Measurements from ENCODE around the gene GDF7. TPM values are rescaled to one million over a fixed set of nuclear protein-coding genes. Genes with fewer than 3 reads are reported as not detected.

The GDF7 gene
- total RNA-seq, 6 donors from 2014 or later = under 0.01 to 1.8 (median 0.44) TPM

DNA sequence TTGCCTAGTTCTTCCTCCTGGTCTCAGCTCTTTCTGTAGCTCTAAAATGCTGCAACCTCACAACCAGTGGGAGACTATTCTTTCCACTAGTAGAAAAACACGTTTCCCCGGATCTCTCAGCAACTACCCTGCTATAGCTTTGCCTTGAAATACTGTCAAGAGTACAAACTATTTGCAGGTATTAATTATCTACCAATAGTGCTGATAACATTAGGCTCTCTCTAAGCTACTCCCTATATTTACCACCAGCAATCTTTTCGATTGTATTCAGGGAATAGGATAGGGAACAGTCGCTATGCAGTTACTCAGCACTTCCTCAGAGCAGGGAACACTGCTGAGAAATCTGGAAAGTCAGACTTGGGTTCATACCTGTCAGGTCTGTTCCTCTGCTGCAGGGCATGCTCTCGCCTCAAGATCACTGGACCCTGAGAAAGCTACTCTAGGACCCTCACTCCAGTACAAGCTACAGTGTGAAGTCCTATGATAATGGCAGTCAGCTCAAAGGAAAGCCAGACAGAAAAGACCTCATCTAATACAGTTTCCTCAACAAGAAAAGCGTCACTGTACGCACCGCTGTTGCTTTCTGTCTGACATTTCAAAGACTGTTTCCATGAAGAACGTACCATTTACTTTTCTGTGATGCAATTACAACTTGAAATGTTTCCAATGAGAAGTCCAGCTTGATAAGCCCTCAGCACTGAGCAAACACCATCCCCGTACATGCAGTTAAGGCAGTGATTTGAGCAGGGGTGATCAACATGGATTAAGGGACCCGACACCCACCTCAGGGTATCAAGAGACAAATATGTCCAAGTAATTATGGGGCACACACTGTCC lies 22.7 kb downstream of the GDF7 start:
- H3K9me3 ChIP-seq = no peaks in the 10 kb centered on the region
- no peaks in the 10 kb centered on the region for H3K27me3 ChIP-seq
- DNase-seq (no peak), ATAC-seq (ENCODE audit: low FRiP score in 2 of 2) (no peak)
- H3K4me3 ChIP-seq = no peak overlapping the region
- 73 to 80% methylated on average over 11 of the region's 11 CpGs for WGBS, 2 donors
- peaks cover 0 to 24% (median 5%) of the 10 kb centered on the region in 4 donors for H3K36me3 ChIP-seq
- no peaks in the 10 kb centered on the region for H3K4me1 ChIP-seq
- no peak for TF ChIP-seq POLR2A (IDR thresholded peaks at IDR 0.05)
- no peak for TF ChIP-seq CTCF (IDR thresholded peaks at IDR 0.05)
- no peak for TF ChIP-seq EP300 (IDR thresholded peaks at IDR 0.05)
- no peak for TF ChIP-seq POLR2AphosphoS5 (IDR thresholded peaks at IDR 0.05)
- no peak overlapping the region for H3K27ac ChIP-seq

DNA sequence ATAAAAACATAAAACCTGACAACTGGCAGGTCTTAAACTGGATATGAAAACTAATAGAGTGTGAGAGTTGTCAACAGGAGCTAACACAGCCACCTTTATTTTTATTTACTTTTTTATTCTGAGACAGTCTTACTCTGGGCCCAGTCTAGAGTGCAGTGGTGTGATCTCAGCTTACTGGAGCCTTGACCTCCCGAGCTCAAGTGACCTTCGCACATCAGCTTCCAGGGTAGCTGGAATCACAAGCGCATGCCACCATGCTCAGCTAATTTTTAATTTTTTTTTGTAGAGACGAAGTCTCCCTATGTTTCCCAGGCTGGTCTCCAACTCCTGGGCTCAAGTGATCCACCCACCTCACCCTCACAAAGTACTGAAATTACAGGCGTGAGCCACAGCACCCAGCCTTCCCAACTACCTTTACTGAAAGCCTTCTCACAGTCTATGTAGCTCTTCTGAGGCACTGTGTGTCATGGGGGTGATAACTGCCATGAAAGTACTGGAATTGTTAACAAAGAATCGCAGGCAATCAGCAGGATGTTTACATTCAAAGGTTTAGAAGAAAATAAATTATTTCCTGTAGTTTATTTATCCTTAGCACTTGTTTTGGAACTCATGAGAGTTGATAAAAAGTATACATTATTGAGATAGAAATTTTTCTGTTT lies 24.3 kb downstream of the GDF7 start:
- no peak for DNase-seq
- WGBS, 2 donors = 66 to 81% methylated on average over 6 of the region's 6 CpGs
- H3K4me1 ChIP-seq = no peaks in the 10 kb centered on the region

DNA sequence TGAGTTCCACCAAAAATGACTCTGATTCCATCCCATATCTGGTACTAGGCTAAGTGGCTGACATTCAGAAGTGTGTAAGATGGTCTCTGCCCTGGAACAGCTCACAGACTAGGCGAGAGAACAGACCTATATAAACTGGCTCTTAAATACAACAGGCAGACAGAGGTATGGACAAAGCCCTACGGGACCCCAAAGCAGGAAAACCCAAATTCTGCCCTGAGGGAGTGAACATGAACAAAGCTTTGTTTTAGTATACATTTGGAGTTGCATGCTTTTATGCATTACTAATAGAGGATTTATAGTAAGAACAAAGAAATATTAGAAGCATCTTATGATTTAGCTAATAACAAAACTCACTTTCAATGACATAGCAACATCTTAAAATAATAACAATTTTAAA lies 25.1 kb downstream of the GDF7 start:
- Histone ChIP-seq H3K4me3 (no peak overlapping the region), H3K27ac (no peak overlapping the region), H3K27me3 (no peaks in the 10 kb centered on the region), H3K36me3 (peaks cover 0 to 5% (median 0%) of the 10 kb centered on the region in 4 donors), H3K9me3 (no peaks in the 10 kb centered on the region), H3K4me1 (no peaks in the 10 kb centered on the region)
- ATAC-seq (ENCODE audit: low FRiP score in 2 of 2) = no peak
- TF ChIP-seq EP300 (IDR thresholded peaks at IDR 0.05) (no peak), POLR2A (IDR thresholded peaks at IDR 0.05) (no peak), POLR2AphosphoS5 (IDR thresholded peaks at IDR 0.05) (no peak), CTCF (IDR thresholded peaks at IDR 0.05) (no peak)
- WGBS, 2 donors = 89 to 92% methylated on average over 2 of the region's 2 CpGs
- no peak for DNase-seq

More for the DNA sequence above, 24.3 kb downstream of the GDF7 start:
- TF ChIP-seq EP300 (IDR thresholded peaks at IDR 0.05) (no peak), POLR2A (IDR thresholded peaks at IDR 0.05) (no peak), POLR2AphosphoS5 (IDR thresholded peaks at IDR 0.05) (no peak), CTCF (IDR thresholded peaks at IDR 0.05) (no peak)
- no peak overlapping the region for H3K4me3 ChIP-seq
- ATAC-seq (ENCODE audit: low FRiP score in 2 of 2) = no peak
- peaks cover 0 to 13% (median under 1%) of the 10 kb centered on the region in 4 donors for H3K36me3 ChIP-seq
- H3K27ac ChIP-seq = no peak overlapping the region
- H3K27me3 ChIP-seq = no peaks in the 10 kb centered on the region
- no peaks in the 10 kb centered on the region for H3K9me3 ChIP-seq

DNA sequence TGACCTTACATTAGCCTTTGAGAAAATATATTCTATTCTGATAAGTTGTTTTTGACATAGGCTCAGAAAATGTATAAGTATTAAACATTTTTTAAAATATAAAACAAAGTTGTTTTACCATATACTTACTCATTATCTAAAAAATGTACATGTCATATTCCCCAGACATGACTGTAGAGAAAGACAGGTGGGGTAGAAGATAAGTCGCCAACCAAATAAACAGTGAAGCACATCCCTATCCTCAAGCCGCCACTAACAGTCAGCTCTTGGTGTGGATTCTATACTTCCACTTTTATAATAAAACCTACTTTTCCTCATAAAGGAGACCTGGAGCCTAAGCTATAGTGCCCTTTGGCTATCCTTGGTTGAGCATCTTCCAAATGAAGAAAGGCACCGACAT lies 26.4 kb downstream of the GDF7 start:
- TF ChIP-seq EP300 (IDR thresholded peaks at IDR 0.05) = no peak
- TF ChIP-seq CTCF (IDR thresholded peaks at IDR 0.05) = no peak
- no peak for TF ChIP-seq POLR2A (IDR thresholded peaks at IDR 0.05)
- TF ChIP-seq POLR2AphosphoS5 (IDR thresholded peaks at IDR 0.05) = no peak
- Histone ChIP-seq H3K27ac (no peak overlapping the region), H3K4me3 (no peak overlapping the region), H3K27me3 (no peaks in the 10 kb centered on the region), H3K4me1 (no peaks in the 10 kb centered on the region), H3K36me3 (peaks cover 0 to 2% (median 0%) of the 10 kb centered on the region in 4 donors), H3K9me3 (no peaks in the 10 kb centered on the region)
- WGBS, 2 donors = 83 to 85% methylated on average over 3 of the region's 3 CpGs
- ATAC-seq (ENCODE audit: low FRiP score in 2 of 2) (no peak), DNase-seq (no peak)

All from upper lobe of left lung (tissue), 6 donors.